ENCODE data around the gene SDK2. TPM values are rescaled to one million over a fixed set of nuclear protein-coding genes. Genes with fewer than 3 reads are reported as not detected.

SDK2 gene
- polyA plus RNA-seq, 1 experiment, result 0.04 TPM

DNA sequence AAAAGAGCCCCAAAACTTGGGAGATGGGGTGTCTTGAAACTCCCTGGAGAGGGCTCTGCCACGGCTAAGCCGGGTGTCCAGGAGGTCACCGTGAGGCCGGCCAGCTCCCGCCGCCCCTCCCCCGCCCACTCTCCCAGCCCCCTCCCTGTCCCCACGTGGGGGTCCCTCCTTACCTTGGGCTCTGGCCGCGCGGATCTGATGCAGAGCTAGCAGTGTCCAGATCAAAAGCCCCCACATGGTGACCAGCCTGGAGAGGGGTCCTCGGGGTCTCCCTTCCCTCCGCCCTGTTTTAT, 447 bp downstream of the SDK2 start:
- ChIA-PET POLR2A (no interaction called here), CTCF (interaction anchor here (1.4 kb wide), 1 partner anchor 214 kb away, joined by 5 read pairs; no protein-coding TSS in a partner anchor)
- DNase-seq (ENCODE audit: low read depth), result no peak
- Histone ChIP-seq H3K4me3 (ENCODE audit: low read depth, low read length) (no peak overlapping the region), H3K36me3 (ENCODE audit: control insufficient read depth, insufficient read depth, low read length) (no peaks in the 10 kb centered on the region), H3K27me3 (ENCODE audit: control insufficient read depth, insufficient read depth, low read length) (peaks cover 25% of the 10 kb centered on the region)
- no peak for TF ChIP-seq CTCF (IDR thresholded peaks at IDR 0.05; ENCODE audit: insufficient read depth, low read depth, low read length)

DNA sequence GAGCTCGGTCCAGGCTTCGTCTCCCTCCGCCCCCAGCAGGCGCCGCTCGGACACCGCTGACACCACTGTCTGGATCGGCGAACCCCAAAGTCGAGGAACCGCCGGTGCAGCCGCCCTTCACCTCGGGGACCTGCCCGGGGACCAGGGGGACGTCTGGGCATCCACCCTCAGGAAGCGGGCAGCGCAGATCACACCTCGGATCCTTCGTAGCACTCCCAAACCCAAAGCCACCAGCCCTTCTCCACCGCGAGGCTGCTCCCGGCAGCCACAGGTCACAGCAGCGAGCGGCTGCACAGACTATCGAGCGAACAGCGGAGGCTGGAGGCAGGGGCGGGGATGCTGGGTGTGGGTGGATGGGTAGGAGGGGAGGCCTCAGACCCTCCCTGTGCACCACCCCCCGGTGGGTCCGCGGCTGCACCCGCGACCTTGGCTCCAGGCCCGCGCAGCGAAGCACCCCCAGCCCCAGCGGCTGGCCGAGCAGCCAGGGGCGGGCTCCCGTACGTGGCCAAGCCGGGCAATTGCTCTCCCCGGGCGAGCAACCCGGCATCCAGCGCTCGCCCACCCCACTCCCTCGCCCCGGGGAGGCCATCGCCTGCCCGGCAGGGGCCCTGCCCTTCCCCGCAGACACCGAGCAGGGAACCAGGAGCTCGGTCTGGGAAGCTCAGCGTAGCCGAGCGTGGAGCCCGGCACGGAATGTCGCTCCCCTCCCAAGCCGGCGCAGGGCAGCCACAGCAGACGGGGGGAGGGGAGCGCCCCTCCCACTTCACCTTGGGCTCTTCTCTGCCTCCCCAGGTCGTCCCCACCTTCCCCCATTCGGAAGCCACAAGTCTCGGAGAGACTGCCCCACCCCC, 1.0 kb downstream of the SDK2 start:
- CTCF ChIA-PET, result no interaction called here
- Histone ChIP-seq H3K36me3 (ENCODE audit: control insufficient read depth, insufficient read depth, low read length) (no peaks in the 10 kb centered on the region), H3K4me3 (ENCODE audit: low read depth, low read length) (peak overlapping the region; percentile 1; the same call in 1 of the 2 replicates), H3K27me3 (ENCODE audit: control insufficient read depth, insufficient read depth, low read length) (peaks cover 25% of the 10 kb centered on the region)
- DNase-seq (ENCODE audit: low read depth), result no peak
- TF ChIP-seq CTCF (IDR thresholded peaks at IDR 0.05; ENCODE audit: insufficient read depth, low read depth, low read length), result 0 out of 2 replicates have a peak, but pooled peaks have one; percentile 15
- POLR2A ChIA-PET, result no interaction called here

GRCh38 chr17:73642659-73643000, 1.6 kb downstream of the SDK2 start:
- no peaks in the 10 kb centered on the region for H3K36me3 ChIP-seq (ENCODE audit: control insufficient read depth, insufficient read depth, low read length)
- no peak overlapping the region for H3K4me3 ChIP-seq (ENCODE audit: low read depth, low read length)
- H3K27me3 ChIP-seq (ENCODE audit: control insufficient read depth, insufficient read depth, low read length), result peaks cover 25% of the 10 kb centered on the region
- no peak for DNase-seq (ENCODE audit: low read depth)
- TF ChIP-seq CTCF (IDR thresholded peaks at IDR 0.05; ENCODE audit: insufficient read depth, low read depth, low read length), result no peak
- POLR2A ChIA-PET, result no interaction called here
- CTCF ChIA-PET, result no interaction called here

- CTCF ChIA-PET, result no interaction called here
- H3K27me3 ChIP-seq (ENCODE audit: control insufficient read depth, insufficient read depth, low read length), result peaks cover 25% of the 10 kb centered on the region
- H3K4me3 ChIP-seq (ENCODE audit: low read depth, low read length), result no peak overlapping the region
- TF ChIP-seq CTCF (IDR thresholded peaks at IDR 0.05; ENCODE audit: insufficient read depth, low read depth, low read length), result no peak
- no peaks in the 10 kb centered on the region for H3K36me3 ChIP-seq (ENCODE audit: control insufficient read depth, insufficient read depth, low read length)
- POLR2A ChIA-PET, result no interaction called here
- DNase-seq (ENCODE audit: low read depth), result no peak
Measured at GRCh38 chr17:73641826-73642600, 2.2 kb downstream of the SDK2 start.

DNA sequence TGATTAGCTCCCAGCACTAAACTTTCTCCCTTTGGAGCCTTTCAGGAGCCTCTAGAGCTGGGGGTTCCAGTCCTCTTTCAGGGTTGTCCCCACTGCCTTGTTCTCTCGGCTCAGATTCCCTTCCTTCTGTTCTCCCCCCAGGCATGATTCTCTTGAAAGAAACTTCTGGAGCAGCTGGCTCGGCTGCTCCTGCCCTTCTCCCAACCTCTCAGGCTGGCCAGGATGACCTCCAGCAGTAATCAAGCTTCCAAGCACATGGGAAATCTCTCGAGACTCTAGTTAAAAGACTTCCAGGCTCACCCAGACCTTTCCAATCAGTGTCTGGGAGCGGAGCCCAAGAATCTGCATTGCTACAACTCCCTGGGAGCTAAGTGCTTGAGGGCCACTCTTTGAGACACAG, 3.6 kb downstream of the SDK2 start:
- H3K36me3 ChIP-seq (ENCODE audit: control insufficient read depth, insufficient read depth, low read length), result no peaks in the 10 kb centered on the region
- ChIA-PET POLR2A (no interaction called here), CTCF (interaction anchor here (0.6 kb wide), 1 partner anchor 64 kb away, joined by 3 read pairs; no protein-coding TSS in a partner anchor)
- peaks cover 18% of the 10 kb centered on the region for H3K27me3 ChIP-seq (ENCODE audit: control insufficient read depth, insufficient read depth, low read length)
- TF ChIP-seq CTCF (IDR thresholded peaks at IDR 0.05; ENCODE audit: insufficient read depth, low read depth, low read length), result no peak
- no peak for DNase-seq (ENCODE audit: low read depth)
- no peak overlapping the region for H3K4me3 ChIP-seq (ENCODE audit: low read depth, low read length)
